Astrocyte (in vitro differentiated cells and primary cell): ENCODE measurements around the gene PRIMA1.

Experiments
- CTCF ChIP-seq: IDR thresholded peaks from 2 replicates; pipeline ENCODE4 v1.5.1; 2011; ENCODE audit warnings: low read depth, mild to moderate bottlenecking, inconsistent platforms, low read length, moderate library complexity; ENCODE audit not compliant: insufficient read depth
- EZH2 ChIP-seq: IDR thresholded peaks from 2 replicates; pipeline ENCODE4 v1.6.1; 2012; ENCODE audit warnings: mild to moderate bottlenecking, low read length, inconsistent platforms; ENCODE audit not compliant: insufficient read depth

DNA sequence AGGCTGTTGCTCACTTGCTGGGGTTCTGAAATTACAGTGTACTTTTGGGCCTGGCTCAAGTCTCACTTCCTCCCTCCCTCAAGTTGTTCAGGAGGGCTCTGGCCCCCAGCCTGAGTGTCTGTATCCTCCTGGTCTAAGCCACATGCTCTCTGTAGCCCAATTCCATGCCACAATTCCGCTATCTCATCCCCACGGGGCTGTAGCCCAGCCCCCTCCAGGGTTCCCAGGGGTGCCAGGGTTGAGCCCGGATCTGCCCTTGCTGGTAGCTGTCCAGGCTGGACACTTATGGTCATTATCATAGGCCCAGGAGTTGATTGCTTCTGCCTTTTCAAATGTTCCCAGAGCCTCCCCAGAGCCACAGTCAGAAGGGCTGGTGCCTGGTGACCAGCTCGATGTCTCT is 65.3 kb downstream of the PRIMA1 start:
- TF ChIP-seq CTCF = no peak
- TF ChIP-seq EZH2 = no peak
